C4-2B (cell line): ENCODE data around the gene KLHL9.

Experiments used
- CTCF ChIP-seq: fragments of 450-650 bp; conservative IDR thresholded peaks from 2 replicates; pipeline ENCODE4 v1.5.1; 2017; ENCODE audit warnings: mild to moderate bottlenecking
- ZFX ChIP-seq: fragments of 450-650 bp; IDR thresholded peaks from 2 replicates; pipeline ENCODE4 v1.6.1; 2017

GRCh38 chr9:21367957-21368356 is 32.8 kb upstream of the KLHL9 start, which contains the start of gene IFNA13:
- TF ChIP-seq ZFX (no peak), CTCF (no peak)
